ENCODE results near the gene ROBO4.

Gene ROBO4

DNA sequence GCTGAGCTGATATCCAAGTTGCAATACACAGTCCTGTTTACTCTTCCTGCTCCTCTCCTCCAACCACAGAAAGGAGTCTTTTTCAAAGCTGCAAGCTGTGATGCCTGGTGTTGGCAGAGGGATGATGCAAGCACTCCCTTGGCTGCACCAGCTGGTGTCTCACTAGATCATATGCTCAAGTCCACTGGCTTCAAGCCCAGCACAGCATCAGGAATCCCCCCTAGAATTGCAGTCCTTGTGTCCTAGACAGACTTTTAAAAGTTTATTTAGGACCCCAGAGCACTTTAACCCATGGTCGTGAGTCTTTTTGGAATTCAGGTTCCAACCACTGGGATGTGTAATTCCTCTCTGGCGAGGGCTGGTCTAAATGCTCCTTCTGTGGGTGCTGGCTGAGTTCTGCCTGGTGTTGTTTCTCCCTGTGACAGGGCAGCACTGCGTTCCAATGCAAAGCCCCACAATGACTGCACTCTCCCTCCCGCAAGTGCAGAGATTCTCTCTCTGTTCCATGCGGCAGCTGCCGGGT lies 19.5 kb upstream of the ROBO4 start:
- DNase-seq = no peak

DNA sequence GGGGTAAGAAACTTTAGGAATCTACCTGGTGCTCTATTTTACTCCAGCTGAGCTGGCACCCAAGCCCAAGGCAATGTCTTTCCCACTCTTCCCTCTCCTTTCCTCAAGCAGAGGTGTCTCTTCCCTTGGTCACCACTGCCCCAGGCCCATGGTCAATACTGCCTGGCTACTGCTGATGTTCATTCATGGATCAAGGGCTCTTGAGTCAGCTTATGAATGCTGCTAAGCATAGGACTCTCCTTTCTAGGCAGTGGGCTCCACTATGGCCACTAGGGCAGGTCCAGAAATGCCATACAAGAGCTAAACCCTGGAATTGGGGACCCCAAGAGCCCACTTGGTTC lies 18.7 kb upstream of the ROBO4 start:
- no peak for DNase-seq

DNA sequence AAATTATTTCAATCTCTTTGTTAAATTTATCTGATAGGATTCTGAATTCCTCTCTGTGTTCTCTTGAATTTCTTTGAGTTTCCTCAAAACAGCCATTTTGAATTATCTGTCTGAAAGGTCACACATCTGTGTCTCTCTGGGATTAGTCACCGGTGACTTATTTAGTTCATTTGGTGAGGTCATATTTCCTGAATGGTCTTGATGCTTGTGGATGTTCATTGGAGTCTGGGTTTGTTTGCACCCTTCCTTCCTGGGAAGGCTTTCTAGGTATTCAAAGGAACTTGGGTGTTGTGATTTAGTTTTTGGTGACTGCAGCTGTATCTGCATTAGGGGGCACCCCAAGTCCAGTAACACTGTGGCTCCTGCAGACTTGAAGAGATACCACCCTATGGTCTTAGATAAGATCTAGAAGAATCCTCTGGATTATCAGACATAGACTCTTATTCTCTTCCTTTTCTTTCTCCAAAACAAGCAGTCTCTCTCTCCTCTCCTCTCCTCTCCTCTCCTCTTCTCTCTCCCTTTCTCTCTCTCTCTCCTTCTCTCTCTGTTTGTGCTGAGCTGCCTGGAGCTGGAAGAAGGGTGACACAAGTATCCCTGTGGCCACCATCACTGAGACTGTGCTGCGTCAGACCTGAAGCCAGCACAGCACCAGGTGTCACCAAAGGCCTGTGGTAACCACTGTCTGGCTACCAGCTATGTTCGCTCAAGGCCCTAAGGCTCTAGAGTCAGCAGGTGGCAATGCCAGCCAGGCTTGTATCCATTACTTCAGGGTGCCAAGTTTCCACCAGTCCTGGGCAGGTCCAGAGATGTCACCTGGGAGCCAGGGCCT lies 18.1 kb upstream of the ROBO4 start:
- DNase-seq = no peak

DNA sequence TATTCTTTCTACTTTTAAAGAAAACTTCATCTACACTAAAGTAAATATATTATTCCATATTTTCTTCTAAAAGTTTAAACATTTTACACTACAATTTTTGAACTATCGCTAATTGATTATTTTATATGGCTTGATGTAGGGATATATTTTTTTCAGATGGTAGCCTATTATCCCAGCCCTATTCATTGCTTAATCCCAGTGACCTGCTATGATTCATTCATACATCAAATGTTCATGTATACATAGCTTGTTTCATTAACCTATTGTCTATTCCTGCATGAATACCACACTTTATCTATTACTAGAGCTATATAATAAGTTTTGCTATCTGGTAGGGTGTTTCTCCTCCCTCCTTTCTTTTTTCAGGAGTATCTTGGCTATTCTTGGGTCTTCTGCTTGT lies 5.0 kb upstream of the ROBO4 start:
- no peak for DNase-seq

DNA sequence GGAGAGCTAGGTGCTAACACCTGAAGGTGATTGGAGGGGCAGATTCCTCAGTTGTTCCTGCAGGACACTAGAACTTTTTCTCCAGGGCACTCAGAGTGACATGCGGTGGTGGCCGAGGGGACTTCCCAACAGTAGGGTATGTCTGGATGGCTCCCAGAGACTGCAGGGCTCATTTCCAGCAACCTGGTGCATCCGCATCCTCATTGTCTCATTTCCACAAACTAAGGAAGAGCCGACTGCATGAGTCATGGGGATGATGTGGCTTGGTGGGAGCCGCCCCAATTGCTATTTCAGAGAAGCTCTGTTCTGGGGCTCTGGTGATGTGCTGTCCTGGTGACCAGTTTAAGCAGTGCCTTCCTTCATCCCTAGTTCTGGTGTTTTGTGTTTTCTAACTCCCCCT lies 2.8 kb upstream of the ROBO4 start:
- no peak for DNase-seq

DNA sequence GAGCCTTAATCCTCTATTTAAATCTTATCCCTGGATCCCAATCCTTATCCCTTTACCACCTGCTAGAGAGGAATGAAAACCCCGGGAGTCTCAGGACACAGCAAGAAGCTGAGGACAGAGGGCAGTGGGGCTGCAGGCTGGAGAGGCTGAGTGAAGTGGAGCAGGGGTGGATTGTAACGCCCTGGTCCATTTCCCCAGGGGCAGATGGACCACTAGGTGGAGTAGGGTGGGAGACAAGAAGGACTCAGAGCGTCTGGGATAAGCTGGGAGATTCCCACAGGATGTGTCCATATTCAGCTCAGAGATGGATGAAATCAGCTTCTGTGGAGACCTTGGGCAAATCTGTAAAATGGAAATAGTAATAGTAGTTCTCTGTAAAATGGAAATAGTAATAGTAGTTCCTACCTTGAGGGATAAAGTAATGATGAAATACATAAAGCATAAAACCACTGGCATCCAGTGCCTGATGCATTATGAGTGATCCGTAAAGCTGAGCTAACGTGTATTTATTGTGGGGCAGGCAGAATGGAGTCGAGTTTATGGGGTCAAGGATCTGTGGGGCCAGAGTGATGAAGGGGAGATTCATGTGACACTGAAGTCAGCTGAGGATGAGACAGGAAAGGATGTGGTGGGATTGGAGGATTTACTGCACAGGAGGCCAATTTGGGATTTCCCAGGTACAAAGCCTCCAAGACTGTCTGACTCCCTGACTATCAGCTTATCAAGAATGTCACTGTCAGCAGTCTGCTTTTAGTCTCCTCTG lies 1.9 kb upstream of the ROBO4 start:
- DNase-seq = no peak

DNA sequence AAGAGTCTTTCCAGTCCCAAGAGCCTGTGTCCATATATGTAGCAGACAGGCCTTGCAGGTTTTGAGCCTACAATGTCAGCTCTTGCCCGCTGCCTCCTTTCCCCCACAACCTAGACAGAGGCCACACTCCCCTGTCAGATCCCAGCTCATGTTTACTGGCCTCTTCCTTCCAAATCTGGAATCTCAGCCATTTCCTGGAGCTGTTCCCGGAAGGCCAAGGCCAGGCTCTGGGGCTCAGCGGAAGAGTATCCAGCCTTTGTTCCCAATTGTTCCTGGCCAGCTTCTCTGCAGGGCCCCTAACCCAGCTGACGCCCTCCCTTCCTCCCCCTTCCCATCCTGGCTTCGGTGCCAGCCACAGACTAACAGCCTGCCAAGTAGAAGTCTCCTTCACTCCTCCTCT lies 1.0 kb upstream of the ROBO4 start:
- DNase-seq = no peak

GRCh38 chr11:124898263-124898680 lies 607 bp upstream of the ROBO4 start:
- no peak for DNase-seq

DNA sequence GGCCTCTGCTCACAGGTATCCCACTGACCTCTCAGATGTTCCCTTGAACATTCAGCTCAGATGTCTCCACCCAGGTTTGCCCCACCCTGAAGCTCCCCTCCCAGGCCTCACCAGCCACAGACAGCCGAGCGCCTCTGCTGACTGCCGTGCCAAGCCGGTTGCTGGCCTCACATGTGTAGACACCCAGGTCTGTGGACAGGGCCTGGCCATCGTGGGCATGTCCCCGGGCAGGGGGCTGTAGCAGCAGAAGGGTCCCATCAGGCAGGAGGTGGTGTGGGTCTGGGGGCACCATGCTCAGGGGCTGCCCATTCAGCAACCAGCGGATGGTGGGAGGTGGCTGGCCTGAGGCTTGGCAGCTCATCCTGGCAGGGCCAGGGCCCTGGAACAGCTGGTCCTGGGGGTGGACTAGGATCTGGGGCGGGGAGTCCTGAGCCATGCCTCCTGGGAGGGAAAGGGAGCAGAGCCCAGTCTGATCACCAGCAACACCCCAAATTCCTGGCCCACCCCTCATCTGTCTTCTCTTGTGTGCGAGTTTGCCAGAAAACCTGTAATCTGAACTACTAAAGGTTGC lies 759 bp downstream of the ROBO4 start:
- DNase-seq = no peak

- DNase-seq = no peak
These were observed 1.5 kb downstream of the ROBO4 start for GRCh38 chr11:124896071-124896750.

DNA sequence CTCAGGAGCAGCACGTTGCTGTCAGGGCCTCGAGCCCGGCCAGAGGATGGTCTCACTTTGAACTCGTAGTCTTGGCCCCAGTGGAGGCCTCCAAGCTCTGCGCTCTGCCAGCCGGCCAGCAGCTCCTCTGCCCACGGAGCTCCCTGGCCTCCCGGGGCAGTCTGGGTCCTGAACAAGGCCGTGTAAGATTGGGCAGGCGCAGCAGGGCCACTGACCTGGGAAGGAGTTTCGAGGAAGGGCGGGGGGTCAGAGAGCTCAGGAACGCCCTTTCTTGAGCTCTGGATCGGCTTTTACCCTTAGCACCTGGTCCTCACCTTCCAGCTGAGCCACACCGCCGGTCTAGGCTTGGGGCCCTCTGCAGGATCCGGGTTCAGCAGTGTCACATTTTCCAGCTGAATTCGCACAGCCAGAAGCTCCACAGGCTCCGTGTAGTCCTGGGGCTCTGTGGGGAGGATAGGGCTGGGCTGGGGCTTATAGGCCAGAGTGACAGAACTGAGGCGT lies 2.1 kb downstream of the ROBO4 start:
- no peak for DNase-seq

DNA sequence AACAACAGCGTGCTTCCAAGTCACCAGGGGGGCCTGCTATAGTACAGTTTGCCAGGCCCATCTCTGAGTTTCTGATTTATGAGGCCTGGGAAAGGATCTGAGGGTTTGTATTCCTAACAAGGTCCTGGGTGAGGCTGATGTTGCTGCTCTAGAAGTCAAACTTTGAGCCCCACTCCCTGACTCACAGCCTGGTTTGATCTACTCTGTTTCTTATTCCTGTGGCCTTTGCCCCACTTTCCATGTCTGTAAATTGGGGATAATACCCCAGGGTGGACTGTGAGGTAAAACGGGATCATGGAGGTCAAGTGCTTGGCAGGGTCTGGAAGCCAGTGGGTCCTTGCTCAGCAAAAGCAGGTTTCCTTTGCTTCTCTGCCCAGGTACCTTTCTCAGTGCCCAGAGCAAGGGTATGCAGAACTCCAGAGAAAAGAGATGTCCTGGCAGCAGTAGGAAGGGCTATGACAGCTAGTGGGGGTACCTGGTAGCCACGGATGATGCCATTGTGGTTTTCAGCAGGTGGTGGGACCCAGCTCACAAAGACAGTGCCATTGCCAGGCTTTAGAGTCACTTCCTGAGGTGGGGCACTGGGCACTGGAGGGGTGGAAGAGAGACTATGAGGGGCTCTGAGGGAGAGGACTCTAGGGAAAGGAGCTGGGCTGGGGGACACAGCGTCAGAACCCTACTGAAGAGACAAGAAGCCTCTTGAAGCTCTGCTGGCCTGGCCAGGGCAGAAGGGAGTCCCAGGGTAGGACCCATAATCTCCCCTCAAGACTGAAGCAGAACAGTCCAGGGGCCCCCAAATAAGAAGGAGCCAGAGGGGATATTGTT lies 2.8 kb downstream of the ROBO4 start:
- no peak for DNase-seq

GRCh38 chr11:124893781-124894401 lies 3.8 kb downstream of the ROBO4 start:
- DNase-seq = no peak

DNA sequence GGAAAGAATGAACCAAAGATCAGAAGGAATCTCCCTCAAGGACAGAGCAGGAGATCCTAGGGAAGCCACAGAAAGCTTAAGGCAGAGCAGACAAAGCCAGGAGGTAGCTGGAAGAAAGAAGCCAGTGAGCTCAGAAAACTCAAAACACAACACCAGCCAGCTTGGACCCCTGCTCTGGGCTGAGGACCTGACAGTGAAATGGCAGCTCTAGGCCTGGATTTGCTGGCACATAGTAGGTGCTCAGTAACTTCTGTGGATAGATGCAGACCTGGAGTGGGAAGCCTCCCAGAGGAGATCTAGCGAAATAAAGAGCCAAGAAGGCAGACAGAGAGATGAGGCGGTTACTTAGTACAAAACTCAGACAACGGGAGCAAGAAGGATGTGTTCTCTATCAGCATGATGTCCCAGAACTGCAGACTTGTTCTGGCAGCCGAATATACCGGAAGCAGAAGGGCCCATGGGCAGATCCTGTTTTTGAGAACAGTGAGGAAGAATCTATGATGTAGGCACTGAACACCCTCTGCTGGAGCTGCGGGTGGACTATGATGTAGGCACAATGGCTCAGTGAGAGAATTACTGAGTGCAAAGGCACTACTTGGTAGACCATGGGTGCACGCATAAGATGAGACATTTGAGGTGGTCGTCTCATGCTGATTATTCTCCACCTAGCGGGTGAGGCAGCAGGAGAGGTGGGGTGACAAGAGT lies 4.8 kb downstream of the ROBO4 start:
- DNase-seq = no peak

DNA sequence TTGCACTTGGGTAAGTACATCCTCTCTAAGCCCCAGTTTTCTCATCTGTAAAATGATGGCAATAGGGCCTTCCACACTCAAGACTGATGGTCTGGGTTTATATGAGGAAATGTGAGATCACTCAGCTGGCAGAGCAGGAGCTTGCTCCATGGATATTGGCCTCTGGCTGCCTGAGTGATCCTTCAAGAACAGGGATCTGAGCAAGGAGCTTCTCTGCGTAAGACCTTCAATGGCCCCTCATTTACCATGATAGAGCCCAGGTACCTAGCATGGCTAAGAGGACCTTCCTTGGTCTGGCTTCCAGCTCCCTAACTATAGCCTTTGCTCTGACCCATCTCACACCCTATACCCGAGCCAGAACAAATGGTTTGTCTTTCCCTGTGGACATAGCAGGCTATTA lies 5.5 kb downstream of the ROBO4 start:
- DNase-seq = no peak

- no peak for DNase-seq
These were observed 6.2 kb downstream of the ROBO4 start for GRCh38 chr11:124891373-124891861.

- no peak for DNase-seq
These were observed 6.8 kb downstream of the ROBO4 start for GRCh38 chr11:124890683-124891372.

GRCh38 chr11:124890151-124890550 lies 7.5 kb downstream of the ROBO4 start:
- no peak for DNase-seq

- no peak for DNase-seq
These were observed 8.2 kb downstream of the ROBO4 start for GRCh38 chr11:124889191-124890091.

Measured in GF-D8 (cell line).